GM18502 (cell line): ENCODE measurements around the gene SORT1.
A peak's percentile ranks its signal among the peaks of the same experiment; 100 is the strongest.

Experiments used
- ATAC-seq: cut with Tn5 transposase; IDR thresholded peaks from one replicate; pipeline ENCODE4 v1.9.1; 2021; ENCODE audit warnings: mild to moderate bottlenecking; ENCODE audit not compliant: unreplicated experiment, poor library complexity

Gene SORT1

GRCh38 chr1:109280862-109281261 is 116.9 kb downstream of the SORT1 start:
- ATAC-seq: no peak

DNA sequence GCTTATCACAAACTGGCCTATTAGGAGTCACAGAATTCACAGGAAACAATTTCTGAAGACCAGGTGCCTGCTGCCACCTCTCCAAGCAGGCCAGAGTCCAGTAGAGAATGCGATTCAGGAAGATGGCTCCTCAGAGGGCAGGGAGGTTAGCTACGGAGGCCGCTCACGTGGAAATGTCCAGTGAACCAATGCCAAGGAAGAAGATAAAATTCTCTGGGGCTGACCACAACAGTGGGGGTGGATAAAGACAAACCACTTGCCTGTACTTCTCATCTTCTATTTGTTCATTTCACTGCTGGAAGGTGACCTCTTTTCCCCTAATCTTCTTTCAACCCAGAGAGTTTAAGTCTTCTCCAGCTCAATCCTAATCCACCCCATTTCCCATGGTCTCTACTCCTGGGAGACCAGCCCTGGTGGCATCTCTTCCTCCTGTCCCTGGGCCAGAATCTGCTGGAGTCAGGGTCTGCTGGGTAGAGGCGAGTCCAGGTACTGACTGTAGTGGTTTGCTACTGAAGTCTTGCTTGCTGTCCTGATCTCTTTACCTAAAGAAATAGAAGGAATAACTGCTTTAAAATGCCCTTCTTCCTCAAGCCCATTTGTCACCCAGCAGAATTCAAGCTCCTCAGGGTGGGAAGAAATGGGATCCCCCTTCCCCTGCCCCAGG is 118.0 kb downstream of the SORT1 start:
- ATAC-seq: no peak

GRCh38 chr1:109277434-109278204 is 120.1 kb downstream of the SORT1 start:
- peak; percentile 90 for ATAC-seq

DNA sequence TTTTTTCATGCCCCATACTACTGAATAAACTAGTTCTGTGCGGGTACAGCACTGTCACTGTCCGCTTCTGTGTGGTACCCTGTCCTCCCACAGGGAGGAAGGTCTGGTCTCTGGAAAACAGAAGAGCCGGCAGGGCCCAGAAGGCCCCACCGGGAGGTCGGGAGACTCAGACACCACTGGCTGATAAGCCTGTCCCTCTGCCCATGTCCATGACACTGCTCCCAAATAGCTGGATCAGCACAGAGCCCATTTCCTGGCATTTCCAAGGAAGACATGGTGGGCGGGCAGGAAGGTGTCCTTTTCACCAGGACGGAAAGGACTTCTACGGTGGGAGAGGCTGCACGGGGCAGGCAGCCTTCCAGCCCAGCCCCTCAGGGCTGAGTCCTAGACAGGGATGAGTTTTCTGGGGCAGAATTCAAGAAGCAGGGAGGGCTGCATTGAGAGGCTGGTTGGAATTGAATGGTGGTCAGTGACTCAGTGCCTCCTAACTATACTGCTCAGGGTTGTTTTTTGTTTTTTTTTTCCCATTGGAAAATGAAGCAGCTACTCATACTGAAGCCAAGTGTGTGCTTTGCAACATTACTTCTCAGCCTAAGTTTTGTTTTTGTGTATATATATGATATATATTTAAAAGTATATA is 121.9 kb downstream of the SORT1 start:
- ATAC-seq: no peak

GRCh38 chr1:109274533-109275476 is 122.9 kb downstream of the SORT1 start:
- ATAC-seq: no peak

- no peak for ATAC-seq
Observed at GRCh38 chr1:109273570-109274288, 124.0 kb downstream of the SORT1 start.

- no peak for ATAC-seq
Observed at GRCh38 chr1:109272831-109273547, 124.7 kb downstream of the SORT1 start.

GRCh38 chr1:109272021-109272799 is 125.5 kb downstream of the SORT1 start:
- ATAC-seq: no peak

- no peak for ATAC-seq
Observed at GRCh38 chr1:109271458-109271857, 126.3 kb downstream of the SORT1 start.

- no peak for ATAC-seq
Observed at GRCh38 chr1:109270623-109271317, 126.9 kb downstream of the SORT1 start.

- ATAC-seq: no peak
Observed at GRCh38 chr1:109269981-109270622, 127.6 kb downstream of the SORT1 start.

DNA sequence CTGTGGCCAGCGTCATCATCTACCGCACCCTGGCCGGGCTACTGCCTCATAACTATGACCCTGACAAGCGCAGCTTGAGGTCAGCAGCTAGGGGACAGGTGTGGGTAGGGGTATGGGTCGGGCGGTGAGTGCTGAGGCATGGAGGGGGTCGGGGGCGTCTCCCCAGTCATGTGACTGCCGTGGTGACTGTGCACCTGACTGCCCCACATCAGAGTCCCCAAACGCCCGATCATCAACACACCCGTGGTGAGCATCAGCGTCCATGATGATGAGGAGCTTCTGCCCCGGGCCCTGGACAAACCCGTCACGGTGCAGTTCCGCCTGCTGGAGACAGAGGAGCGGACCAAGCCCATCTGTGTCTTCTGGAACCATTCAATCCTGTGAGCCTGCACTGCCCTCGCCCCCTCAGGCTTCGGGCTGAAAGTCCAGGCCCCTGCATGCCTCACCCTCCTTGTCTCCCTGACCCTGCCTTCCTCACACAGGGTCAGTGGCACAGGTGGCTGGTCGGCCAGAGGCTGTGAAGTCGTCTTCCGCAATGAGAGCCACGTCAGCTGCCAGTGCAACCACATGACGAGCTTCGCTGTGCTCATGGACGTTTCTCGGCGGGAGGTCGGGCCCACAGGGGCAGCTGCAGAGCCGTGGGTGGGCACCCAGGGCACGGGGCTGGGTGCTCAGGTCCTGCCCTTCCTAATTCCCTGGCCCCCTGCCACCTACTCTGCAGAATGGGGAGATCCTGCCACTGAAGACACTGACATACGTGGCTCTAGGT is 128.3 kb downstream of the SORT1 start:
- no peak for ATAC-seq

DNA sequence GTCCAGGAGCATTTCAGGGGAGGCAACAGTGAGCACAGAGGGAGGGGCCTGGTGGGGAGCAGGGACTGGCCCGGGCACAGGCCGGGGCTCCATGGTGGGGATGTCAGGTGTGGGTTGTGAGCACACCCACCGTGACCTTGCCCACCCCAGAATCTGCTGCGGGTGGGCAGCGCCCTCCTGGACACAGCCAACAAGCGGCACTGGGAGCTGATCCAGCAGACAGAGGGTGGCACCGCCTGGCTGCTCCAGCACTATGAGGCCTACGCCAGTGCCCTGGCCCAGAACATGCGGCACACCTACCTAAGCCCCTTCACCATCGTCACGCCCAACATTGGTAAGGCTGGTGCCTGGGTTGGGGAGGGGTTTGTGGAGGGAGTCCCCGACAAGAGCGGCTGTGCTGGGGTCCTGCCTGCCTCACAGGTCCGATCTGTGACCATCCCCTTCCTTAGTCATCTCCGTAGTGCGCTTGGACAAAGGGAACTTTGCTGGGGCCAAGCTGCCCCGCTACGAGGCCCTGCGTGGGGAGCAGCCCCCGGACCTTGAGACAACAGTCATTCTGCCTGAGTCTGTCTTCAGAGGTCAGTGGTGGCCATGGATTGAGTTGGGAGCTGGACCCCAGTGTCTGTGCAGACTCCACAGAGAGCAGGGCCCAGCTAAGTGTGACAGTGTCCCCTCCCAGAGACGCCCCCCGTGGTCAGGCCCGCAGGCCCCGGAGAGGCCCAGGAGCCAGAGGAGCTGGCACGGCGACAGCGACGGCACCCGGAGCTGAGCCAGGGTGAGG is 129.1 kb downstream of the SORT1 start:
- no peak for ATAC-seq

DNA sequence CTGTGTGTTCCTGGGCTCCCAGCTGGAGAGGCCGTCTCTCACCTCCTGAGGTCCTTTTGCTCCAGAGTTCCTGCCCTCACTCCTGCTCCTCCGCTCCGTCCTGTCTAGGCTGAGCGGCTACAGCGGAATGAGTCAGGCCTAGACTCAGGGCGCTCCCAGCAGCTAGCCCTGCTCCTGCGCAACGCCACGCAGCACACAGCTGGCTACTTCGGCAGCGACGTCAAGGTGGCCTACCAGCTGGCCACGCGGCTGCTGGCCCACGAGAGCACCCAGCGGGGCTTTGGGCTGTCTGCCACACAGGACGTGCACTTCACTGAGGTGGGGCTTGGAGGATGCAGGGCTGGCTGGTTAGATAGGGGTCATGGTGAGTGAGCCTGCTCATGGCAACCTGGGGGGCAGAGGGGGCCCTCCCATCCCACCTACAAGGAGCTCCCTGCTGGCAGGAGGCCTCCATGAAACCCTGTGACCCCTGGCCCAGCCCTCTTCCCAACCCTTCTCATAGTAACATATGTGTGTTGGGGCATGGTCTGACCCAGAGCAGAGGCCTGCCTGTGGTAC is 129.9 kb downstream of the SORT1 start:
- no peak for ATAC-seq

- ATAC-seq: no peak
Observed at GRCh38 chr1:109266965-109267364, 130.8 kb downstream of the SORT1 start.
